Stimulated activated CD8-positive, alpha-beta memory T cell treated with anti-CD3 and anti-CD28 coated beads, Interleukin-7, amount 100 ng/mL, for 24 hours (primary cell): Measurements from ENCODE around the gene KLHDC9.

Experiments
- DNase-seq: peaks from one replicate; pipeline ENCODE4 v3.0.0-alpha.2; 2020; ENCODE audit warnings: low read depth

KLHDC9 gene

GRCh38 chr1:161132410-161133219, 34.5 kb downstream of the KLHDC9 start, which contains the start of gene DEDD:
TSS of gene DEDD (minus strand) at chr1:161132667. CDS start at chr1:161124462, 8,205 bp downstream.
- peak; percentile 75 for DNase-seq

DNA sequence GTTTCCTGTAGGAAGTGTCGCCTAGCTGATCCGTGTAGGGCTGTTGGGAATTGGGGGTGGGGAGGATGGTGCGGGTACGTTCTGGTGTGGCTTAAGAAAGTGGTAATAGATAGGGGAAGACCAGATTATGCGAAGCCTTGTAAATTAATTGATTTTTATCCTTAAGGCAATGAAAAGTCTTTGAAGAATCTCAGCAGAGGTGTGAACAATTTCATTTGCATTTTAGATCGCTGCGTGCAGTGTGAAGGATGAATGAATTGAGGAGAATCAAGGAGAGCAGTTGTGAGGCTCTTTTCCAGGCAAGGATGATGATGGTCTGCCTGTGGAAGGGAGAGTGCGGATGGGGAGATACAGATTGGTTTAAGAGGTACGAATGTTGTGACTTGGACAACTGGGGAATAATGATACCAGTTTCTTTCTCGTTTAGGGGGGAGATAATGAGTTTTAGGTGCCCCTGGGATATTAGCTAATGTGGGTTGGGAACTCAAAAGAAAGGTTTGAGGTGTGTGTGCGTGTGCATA, 35.1 kb downstream of the KLHDC9 start:
- no peak for DNase-seq

DNA sequence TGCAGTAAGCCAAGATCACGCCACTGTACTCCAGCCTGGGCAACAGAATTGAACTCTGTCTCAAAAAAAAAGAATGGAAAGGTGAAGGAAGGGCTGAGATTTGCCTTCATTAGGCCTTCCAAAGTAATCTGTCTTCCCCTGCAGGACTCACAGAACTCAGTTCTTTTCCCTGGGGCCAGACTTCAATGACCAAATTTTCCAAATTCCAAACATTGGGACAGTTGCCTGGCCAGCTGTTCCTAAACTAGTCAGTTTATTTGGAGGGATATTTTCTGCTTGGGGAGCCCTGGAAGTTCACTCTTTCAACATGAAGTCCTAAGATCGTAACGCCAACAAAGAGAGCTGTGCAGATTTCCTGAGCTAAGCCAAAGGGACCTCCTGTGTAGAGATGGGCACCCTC, 39.7 kb downstream of the KLHDC9 start:
- no peak for DNase-seq

- DNase-seq: no peak
These were observed 40.3 kb downstream of the KLHDC9 start for GRCh38 chr1:161138431-161138830.

DNA sequence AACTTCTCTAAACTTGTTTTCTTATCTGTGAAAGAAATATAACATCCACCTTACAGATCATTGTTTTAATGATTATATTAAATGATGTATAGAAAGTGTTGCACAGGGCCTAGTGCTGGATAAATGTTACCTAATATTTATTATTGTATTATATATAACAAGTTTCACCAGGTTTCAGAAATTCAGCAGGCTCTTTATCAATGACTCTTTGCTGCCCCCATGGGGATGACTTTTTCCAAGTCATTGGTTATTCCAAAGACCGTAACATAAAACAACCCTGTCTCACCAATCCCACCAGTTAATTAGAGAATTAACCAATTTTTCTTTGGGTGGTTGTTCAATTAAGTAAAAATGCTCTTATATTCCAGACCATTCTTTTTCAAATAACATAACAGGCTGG, 41.6 kb downstream of the KLHDC9 start:
- DNase-seq: no peak

DNA sequence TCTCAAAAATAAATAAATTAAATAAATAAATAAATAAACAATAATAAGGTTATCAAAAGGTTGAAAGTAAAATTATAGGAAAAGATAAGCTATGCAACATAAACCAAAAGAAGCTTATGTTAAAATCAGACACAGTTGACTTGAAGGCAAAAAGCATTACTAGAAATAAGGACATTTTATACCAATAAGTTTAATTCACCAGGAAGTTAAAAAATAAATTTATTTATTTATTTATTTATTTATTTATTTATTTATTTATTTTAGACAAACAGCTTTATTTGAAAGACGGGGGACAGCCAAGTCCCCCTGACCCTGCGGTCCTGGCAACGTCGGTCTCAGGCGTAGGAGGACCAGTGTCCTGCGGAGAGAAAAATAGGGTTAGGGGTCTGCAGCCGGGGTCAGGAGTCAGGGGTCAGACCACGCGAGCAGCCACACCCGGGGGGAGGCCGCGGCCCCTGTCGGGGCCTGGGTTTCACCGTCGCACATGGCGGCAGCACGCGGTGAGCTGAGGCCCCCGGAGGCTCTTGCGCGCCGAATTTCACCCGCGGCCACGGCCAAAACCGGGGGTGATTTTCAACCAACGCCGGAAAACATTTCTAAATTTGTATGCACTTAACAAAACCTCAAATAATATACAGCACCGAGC, 42.7 kb downstream of the KLHDC9 start:
- DNase-seq: no peak

- no peak for DNase-seq
These were observed 47.7 kb downstream of the KLHDC9 start for GRCh38 chr1:161145832-161146231.
